Inflammatory macrophage treated with lipopolysaccharide for 4 hours (primary cell): ENCODE measurements around the gene EPHA8.

Experiments
- DNase-seq: peaks from one replicate; pipeline ENCODE4 v3.0.0-alpha.2; 2020

The EPHA8 gene

DNA sequence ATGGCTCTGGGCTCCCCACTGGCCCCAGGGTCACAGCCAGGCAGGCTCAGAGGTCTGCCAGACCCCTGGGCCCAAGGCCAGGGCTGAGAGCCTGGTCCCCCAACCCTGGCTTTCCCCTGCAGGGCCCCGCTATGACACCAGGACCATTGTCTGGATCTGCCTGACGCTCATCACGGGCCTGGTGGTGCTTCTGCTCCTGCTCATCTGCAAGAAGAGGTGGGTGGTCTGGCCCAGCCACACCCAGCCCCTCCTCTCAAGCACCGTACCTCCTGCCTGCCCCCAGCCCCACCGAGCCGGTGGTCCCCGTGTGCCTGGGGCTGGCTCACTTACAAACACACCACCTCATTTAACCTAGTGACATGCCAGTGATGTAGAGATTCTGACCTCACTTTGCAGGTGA is 31.8 kb downstream of the EPHA8 start:
- DNase-seq = no peak

DNA sequence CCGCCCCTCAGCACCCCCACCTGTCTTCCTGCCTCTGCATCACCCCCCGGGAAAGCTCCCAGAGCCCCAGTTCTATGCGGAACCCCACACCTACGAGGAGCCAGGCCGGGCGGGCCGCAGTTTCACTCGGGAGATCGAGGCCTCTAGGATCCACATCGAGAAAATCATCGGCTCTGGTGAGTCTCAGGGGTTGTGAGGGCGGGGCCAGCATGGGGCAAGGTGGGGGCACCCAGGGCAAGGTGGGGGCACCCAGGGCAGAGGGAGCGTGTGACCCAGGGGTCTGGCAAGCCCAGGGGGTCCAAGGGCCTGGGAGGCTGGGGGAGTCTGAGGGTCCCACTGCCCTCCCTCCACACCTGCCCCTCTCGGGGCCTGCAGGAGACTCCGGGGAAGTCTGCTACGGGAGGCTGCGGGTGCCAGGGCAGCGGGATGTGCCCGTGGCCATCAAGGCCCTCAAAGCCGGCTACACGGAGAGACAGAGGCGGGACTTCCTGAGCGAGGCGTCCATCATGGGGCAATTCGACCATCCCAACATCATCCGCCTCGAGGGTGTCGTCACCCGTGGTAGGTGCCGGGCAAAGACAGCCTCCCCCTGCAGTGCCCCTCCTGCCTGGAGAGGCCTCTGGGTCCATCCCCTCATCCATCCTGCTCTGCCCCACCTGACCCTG is 34.1 kb downstream of the EPHA8 start:
- DNase-seq = no peak

DNA sequence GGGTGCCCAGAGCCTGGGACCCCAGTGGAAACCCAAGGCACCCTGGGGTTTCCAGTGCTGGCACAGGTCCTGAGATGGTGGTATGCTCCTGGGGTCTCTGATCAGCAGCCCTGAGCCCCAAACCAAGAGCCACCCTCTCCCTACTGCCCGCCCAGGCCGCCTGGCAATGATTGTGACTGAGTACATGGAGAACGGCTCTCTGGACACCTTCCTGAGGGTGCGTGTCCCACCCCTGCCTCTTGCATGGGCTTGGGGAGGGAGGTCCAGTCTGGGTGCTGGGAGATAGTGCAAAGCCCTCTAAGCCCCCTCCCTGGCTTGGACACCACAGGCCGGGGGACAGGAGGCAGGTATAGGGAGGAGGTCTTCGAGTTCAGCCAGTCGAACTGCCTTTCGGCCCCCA is 34.7 kb downstream of the EPHA8 start:
- DNase-seq = no peak

DNA sequence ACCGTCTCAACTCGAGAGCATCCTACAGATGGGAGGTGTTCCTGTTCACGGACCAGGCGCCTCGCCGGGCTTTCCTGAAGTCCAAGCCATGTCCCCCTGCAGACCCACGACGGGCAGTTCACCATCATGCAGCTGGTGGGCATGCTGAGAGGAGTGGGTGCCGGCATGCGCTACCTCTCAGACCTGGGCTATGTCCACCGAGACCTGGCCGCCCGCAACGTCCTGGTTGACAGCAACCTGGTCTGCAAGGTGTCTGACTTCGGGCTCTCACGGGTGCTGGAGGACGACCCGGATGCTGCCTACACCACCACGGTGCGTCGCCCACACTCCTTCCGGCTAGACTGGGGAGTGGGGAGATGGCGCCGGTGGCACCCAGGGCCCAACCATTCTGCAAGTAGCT is 35.4 kb downstream of the EPHA8 start:
- DNase-seq = no peak

DNA sequence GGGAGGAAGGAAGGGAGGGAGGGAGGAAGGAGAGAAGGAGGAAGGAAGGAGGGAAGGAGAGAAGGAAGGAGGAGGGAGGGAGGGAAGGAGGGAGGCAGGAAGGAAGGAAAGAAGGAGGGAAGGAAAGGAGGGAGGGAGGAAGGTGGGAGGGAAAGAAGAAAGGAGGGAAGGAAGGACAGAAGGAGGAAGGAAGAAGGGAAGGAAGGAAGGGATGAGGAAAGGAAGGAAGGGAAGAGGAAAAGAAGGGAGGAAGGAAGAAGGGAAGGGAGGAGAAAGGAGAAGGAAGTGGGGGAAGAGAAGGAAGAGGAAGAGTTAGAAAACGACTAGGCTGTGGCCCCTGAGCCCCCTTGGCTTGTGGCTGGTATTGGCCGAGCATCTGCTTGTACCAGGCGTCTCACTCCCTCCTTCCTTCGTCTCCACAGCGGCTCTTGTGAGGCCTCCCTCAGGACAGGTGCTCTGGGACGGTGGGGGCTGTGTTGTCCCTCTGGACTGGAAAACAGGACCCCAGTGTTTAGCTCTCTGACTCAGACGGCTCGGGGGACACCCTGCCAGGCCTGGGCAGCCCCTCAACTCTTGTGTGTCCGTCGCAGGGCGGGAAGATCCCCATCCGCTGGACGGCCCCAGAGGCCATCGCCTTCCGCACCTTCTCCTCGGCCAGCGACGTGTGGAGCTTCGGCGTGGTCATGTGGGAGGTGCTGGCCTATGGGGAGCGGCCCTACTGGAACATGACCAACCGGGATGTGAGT is 37.0 kb downstream of the EPHA8 start:
- no peak for DNase-seq

DNA sequence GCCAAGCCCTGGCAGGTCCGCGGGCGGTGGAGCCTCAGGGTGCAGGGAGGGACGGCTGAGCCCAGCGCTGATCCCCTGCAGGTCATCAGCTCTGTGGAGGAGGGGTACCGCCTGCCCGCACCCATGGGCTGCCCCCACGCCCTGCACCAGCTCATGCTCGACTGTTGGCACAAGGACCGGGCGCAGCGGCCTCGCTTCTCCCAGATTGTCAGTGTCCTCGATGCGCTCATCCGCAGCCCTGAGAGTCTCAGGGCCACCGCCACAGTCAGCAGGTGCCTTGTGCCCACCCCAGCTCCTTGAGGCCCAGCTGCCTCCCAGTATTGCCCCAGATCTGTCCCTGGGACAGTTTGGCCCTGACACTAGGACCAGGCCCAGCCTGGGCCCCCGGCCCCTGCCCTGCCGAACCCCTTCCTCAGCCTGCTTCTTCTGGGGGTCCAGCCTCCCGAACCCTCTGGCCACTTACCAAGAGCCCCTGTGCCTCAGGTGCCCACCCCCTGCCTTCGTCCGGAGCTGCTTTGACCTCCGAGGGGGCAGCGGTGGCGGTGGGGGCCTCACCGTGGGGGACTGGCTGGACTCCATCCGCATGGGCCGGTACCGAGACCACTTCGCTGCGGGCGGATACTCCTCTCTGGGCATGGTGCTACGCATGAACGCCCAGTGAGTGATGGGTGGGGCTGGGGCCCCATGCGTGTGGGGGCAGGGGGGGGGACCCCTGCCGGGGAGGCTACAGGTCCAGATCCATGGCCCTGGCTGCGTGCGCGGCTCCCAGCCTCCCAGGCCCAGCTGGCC is 37.7 kb downstream of the EPHA8 start:
- no peak for DNase-seq

DNA sequence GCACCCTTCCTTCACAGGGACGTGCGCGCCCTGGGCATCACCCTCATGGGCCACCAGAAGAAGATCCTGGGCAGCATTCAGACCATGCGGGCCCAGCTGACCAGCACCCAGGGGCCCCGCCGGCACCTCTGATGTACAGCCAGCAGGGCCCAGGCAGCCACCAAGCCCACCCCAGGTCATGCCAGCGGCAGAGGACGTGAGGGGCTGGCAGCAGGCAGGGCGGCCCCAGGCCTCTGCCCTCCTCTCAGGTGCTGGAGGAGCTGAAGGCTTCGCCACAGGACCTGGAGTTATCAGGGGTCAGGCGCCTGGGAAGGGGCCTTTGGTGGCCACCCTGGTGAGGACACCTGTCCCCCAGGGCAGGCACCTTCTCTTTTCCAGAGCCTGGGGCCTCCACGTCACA is 38.3 kb downstream of the EPHA8 start:
- no peak for DNase-seq

DNA sequence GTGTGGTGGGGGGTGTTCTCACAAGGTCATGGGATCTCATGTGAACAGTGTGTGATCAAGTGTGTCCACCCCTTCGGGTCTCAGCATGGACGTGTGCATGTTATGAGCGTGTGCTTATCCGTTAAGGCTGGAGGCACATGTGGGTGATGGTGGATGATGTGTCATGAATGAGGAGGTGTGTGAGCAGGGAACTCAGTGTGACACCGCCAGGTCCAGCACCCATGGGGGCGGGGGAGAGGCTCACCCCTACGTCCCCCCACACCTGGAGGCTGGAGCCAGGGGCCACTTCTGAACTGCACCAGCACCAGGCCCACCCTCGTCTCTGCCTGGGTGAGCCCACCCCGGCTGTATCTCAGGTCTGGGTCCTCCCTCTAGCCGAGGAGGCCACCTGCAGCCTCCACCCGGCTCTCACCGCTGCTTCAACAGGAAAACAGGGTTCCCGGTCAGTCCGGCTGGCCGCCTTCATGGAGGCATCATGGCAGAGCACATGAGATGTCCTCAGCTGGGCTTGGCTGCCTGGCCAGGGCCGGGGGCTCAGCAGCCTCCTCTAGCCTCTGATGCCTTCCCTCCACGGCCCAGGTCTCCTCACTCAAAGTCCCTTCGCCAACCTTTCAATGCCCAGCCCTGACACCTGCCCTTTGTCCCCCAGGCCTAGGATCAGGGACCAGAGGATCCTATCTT is 38.9 kb downstream of the EPHA8 start:
- DNase-seq = no peak

DNA sequence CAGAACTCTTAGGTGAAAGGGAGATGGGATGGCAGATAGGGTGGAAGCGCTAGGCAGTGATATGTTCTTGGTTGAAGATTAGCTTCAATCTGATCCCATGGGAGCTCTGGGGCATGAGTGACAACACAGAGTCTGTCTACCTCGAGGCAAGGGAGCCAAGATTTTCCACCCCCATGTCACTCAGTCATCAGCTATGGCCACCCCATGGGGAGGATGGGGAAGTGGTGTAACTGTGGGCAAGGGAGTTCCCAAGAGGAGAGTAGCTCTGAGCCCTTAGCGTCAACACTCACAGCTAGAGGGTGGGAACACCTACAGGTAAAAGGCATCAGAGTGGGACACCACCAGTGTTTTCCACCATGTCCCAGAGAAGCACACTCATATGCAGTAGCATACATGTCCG is 42.9 kb downstream of the EPHA8 start:
- peak; percentile 53 for DNase-seq

DNA sequence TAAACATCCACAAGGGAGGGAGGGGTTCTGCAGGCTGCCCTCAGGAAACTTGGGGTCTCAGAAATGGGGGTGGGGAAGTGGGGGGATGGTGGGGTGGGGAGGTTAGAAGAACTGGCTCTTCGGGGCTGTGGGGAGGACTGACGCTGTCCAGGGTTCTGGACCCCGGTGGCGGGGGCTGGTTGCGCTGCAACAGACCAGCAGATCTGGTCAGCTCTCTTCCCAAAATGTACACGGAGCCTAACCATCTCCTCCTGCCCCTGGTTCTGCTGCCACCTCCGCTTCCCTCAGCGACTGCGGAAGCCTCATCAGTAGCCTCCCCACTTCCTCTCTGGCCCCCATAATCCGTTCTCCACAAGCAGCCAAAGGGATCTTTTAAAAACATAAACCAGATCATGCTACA is 43.9 kb downstream of the EPHA8 start:
- DNase-seq = no peak

DNA sequence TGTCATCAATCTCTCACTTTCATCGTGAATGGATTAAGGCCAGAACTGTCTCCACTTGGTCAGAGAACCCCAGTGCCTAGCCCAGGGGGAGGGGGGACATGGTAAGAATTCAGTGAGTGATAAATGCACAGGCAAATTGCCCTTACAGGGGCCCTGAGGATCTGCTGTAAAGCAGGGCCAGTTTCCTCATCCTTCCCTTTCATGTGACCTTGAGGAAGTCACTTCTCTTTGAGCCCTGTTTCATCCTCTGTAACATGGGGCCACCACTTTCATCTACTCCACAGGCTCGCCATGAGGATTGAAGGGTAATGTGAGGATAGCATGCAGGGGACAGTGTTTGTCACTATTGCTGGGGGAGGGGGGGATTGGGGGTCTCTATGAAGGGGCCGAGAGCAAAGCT is 45.1 kb downstream of the EPHA8 start:
- peak; percentile 42 for DNase-seq

DNA sequence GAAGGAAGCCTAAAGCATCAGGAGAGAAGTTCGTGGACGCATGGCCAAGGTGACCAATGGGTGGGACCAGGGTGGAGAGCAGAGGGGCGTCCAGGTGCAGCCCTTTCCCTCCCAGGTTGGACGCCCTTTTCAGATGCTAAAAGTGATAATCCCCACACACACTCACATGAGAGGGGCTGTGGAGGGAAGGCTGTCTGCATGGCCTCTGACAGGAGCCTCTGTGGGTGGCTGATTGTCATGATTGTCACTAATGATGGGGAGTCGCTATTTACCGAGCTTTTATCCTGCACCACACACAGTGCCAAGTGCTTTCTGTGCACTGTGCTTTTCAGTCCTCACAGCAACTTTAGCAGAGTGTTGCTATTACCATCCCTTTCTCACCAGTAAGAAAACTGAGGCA is 46.0 kb downstream of the EPHA8 start:
- no peak for DNase-seq

DNA sequence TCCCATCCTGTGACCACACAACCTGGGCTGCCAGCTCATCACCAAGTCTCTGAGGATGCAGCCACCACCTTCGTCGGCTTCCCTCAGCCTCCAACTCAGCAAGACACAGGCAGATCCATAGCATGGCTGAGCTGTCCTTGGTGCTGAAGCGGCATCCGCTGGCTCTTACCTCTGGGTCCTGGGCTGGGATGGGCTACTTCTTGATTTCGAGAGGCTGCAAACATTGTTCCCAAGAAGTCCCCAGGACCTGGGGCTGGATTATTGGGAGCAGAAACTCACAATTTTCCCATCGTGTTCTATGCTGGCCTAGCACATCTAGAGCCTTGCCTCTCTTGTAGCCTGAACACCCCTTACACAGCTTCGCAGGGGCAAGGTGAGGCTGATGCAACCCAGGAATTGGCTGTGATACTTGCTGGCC is 48.2 kb downstream of the EPHA8 start:
- DNase-seq = peak; percentile 18

DNA sequence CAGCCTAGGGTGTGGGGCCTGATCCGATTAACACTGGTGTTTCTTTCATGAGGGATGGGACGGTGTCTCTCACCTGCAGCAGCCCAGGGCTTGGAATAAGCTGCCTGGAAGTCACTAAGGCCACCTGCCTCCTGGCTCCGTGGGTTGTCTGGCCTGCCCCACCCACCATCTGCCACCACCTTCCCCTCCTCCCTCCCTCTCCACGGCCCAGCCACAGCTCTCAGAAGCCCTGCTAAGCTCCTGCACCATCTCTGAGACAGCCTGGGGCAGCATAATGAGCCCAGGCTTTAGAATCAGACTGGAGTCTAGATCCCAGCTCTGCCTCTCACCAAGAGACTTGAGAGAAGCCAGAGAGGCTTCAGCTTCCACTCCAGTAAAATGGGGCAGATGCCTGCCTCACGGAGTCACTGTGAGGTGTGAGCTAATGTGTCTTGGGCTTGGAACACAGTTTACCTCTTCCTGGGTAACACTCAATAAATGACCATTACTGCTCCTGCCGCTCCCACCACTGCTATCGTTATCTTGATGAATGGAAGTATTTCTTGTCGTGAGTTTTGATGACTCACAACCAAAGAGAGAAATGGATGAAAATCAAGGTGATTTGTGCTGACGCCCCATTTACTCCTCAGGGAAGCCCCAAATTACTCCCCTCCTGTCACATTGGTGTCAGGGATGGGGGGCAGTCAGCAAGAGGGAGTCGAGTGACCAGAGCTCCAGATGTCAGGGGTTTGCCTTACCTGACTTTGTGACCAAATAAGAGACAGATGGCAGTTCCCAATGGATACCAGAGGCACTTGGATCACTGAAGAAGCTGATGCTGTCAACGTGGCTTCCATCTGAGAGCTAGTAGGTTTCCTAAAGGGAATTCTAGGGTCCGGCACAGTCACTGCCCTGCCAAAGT is 49.6 kb downstream of the EPHA8 start:
- DNase-seq = no peak

DNA sequence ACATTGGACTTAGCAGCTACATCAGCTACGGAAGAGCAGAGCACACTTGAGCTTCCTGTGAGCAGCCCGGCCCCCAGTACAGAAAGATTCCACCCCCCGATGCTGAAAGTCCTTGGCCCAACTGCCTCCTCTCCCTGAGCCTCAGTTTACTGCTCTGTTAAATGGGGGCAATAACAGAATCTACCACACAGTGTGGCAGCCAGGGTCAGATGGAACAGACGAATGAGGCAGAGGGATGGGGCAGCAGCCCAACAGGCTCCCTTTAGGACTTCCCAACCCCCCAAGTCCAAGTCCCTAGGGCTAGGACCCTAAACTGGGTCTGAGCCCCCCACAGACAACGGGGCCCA is 50.3 kb downstream of the EPHA8 start:
- no peak for DNase-seq

DNA sequence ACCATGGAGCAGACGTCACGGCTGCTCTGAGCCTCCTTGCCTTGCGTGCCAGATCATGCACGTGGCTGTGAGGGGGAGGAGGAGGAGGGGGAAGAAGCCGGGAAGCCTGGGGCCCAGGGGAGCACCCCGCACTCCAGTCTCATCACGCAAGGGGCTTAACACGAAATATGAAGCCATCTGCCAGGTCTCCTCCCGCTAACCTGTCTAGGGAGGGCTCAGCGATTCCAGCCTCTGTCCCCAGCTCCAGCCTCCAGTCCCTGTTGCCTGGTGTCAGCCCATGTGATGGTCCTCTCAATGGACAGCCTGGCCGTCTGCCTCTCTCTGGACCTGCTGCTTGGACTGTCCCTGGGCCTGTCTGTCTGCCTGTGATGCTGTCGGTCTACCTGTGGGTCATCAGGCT is 50.7 kb downstream of the EPHA8 start:
- DNase-seq = no peak

DNA sequence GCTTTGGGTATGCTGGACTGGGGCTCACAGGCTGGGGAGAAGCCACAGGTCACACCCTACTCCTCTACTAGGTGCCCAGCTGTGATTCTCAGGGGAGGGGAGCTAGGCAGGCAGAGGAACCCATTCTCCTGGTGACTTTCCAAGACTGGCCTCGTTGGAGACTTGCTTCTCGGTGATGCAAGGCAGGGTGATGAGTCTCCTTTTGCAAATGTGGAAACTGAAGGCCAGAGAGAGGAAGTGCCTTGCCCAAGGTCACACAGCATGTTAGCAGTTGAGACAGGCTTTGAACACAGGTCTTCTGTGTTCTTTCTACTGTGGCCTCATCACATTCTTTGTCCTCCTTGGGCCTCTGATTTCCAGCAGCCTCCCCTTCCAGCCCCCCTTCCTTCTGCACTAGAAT is 52.6 kb downstream of the EPHA8 start:
- peak; percentile 68 for DNase-seq

DNA sequence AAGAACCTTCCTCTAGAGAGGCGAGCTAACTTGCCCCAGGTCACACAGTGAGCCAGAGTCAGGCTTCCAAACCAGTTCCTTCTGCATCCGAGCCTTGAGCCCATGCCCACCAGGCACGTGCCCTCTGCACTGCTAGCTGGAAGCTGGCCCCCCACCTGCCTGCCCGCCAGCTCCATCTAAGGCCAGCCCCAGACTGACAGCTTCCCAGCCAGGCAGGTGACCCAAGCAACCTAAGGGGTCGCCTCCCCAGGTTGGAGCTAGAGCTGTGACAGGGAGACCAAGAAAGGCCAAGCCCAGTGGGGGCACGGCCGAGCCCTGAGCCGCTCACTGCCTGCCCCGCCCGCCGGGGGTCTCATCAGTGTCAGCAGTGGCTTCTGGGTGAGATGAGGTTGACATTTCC is 53.3 kb downstream of the EPHA8 start:
- no peak for DNase-seq

DNA sequence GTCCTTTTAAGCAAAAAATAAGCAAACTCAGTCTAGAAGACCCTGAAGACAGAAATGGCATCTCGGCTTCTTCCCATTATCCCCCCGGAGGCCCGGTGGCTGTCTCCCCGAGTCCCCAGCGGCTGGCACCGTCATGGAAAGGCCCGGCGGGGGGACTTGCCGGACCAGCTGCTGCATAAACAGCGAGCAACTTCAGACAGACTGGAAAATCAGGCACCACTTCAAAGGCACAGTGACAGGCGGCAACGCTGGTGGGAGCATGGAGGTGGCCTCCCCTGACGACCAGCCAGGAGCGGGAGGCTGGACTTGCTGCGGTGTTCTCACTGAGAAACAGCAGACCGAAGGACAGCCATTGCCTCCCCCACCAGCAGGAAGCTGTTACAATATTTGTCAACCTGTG is 54.8 kb downstream of the EPHA8 start:
- no peak for DNase-seq

DNA sequence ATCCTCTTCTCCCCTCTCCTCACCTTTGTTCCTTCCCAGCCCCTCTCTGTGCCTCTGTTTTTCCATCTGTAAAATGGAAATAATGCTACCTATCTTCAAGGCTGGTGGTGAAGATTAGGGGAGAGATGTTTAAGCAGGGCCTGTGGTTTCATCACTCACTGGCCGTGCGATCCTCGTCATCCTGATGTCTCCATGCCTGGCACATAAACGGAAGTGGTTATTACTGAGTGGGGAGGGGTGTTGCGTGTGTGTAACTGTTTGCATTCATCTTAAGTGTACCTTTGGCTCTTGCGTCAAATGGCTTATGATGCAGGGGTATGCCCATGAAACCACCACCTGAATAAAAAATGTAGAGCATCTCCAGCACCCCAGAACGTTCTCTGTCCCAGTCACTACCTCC is 56.0 kb downstream of the EPHA8 start:
- DNase-seq = peak; percentile 34

DNA sequence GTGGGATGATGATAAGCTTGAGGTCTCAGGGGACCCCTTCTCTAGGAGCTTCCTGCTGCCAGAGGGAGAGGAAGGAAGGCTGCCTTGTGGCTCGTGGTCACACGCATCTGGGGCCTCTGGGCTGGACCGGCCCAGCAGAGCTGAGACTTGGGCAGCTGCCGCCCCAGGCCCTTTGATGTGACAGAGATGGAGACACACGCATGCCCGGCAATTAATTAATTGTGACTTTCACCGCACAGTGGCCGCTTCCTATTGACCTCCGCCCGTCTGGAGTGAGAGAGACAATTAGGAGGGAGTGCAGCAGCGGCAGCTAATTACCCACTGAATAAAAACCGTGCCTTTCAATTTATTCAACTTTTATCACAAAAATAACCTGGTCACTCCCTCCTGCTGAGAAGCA is 56.5 kb downstream of the EPHA8 start:
- DNase-seq = no peak

DNA sequence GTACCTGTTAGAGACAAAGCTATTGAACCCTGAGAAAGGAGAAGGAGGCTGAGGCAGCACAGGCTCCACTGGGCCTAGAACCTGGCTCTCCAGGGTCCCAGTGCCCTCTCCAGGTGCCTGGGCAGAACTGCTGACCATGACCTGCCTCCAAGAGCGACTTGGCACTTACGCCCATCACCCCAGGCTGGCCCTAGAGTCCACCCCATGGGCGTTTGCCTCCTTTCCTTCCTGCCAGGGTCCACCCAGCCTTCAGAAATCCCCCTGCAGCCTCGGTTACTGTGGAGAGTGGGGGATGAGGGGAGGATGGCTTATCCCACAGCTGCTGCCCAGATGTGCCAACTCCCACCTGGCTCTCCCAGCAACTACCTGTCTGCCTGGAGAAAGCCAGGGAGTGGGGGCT is 58.5 kb downstream of the EPHA8 start:
- DNase-seq = no peak
